Neural crest cell (in vitro differentiated cells): ENCODE measurements around the gene MKLN1. TPM values are rescaled to one million over a fixed set of nuclear protein-coding genes. Genes with fewer than 3 reads are reported as not detected.

Experiments used
- DNase-seq: peaks from one replicate; pipeline ENCODE4 v3.0.0; 2021; ENCODE audit warnings: low read depth, mixed read lengths, low spot score
- H3K27ac Mint-ChIP-seq: one replicate; pipeline ENCODE4 v1.8.0; 2021; ENCODE audit warnings: mild to moderate bottlenecking, mixed read lengths; ENCODE audit not compliant: unreplicated experiment
- H3K27me3 Mint-ChIP-seq: 2 replicates; pipeline ENCODE4 v1.8.0; 2021; ENCODE audit warnings: low read depth, mild to moderate bottlenecking, mixed read lengths
- H3K36me3 Mint-ChIP-seq: 2 replicates; pipeline ENCODE4 v1.8.0; 2021; ENCODE audit warnings: low read depth, mild to moderate bottlenecking, mixed read lengths
- H3K4me1 Mint-ChIP-seq: 2 replicates; pipeline ENCODE4 v1.8.0; 2021; ENCODE audit warnings: mixed read lengths
- H3K4me3 Mint-ChIP-seq: one replicate; pipeline ENCODE4 v1.8.0; 2021; ENCODE audit warnings: mild to moderate bottlenecking, mixed read lengths
- H3K9me3 Mint-ChIP-seq: 2 replicates; pipeline ENCODE4 v1.8.0; 2021; ENCODE audit warnings: mixed read lengths
- total RNA-seq: library from RNA; stranded (reverse); gene quantifications from 2 replicates; pipeline ENCODE4 v1.2.1, GENCODE V29; 2021
- TF ChIP-seq, protein P1 (sequence below): fragments of 200-600 bp; sonication (generic); conservative IDR thresholded peaks from 2 replicates; pipeline ENCODE4 v1.5.0; 2021; ENCODE audit warnings: antibody characterized with exemption, mild to moderate bottlenecking

MKLN1 gene
- total RNA-seq, 1 donor from 2014 or later: 45.7 TPM

DNA sequence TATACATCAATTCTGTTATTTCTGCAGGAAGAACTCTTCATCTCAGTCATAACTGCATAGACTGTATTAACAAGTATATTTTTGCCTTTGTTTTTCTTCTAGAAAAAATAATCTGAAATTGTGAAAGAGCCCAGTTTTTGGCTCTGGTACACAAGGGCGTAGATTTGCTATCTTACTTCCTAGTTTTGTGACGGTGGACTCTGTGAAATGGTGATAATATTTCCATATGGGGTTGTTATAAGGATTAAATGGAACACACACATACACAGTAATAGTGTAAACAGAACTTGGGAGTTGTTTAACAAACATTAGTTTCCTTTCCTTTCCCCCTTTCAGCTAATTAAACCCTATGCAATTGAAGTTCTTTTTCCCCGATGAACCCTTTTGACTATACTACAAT, 108.7 kb downstream of the MKLN1 start:
- Mint-ChIP-seq H3K9me3 (peaks cover 11% of the 10 kb centered on the region), H3K4me3 (no peak overlapping the region), H3K4me1 (no peaks in the 10 kb centered on the region), H3K27me3 (no peaks in the 10 kb centered on the region), H3K36me3 (peaks cover 42% of the 10 kb centered on the region), H3K27ac (no peak overlapping the region)
- TF ChIP-seq, protein P1, sequence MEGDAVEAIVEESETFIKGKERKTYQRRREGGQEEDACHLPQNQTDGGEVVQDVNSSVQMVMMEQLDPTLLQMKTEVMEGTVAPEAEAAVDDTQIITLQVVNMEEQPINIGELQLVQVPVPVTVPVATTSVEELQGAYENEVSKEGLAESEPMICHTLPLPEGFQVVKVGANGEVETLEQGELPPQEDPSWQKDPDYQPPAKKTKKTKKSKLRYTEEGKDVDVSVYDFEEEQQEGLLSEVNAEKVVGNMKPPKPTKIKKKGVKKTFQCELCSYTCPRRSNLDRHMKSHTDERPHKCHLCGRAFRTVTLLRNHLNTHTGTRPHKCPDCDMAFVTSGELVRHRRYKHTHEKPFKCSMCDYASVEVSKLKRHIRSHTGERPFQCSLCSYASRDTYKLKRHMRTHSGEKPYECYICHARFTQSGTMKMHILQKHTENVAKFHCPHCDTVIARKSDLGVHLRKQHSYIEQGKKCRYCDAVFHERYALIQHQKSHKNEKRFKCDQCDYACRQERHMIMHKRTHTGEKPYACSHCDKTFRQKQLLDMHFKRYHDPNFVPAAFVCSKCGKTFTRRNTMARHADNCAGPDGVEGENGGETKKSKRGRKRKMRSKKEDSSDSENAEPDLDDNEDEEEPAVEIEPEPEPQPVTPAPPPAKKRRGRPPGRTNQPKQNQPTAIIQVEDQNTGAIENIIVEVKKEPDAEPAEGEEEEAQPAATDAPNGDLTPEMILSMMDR: no peak
- no peak for DNase-seq

GRCh38 chr7:131438969-131439368, 111.3 kb downstream of the MKLN1 start:
- no peaks in the 10 kb centered on the region for H3K4me1 Mint-ChIP-seq
- peaks cover 15% of the 10 kb centered on the region for H3K9me3 Mint-ChIP-seq
- H3K36me3 Mint-ChIP-seq: peaks cover 47% of the 10 kb centered on the region
- no peak for DNase-seq
- TF ChIP-seq, protein P1: no peak
- H3K27ac Mint-ChIP-seq: no peak overlapping the region
- no peaks in the 10 kb centered on the region for H3K27me3 Mint-ChIP-seq
- no peak overlapping the region for H3K4me3 Mint-ChIP-seq

- TF ChIP-seq, protein P1: no peak
- Mint-ChIP-seq H3K36me3 (peaks cover 37% of the 10 kb centered on the region), H3K4me1 (no peaks in the 10 kb centered on the region), H3K4me3 (no peak overlapping the region), H3K27me3 (no peaks in the 10 kb centered on the region), H3K9me3 (peaks cover 15% of the 10 kb centered on the region), H3K27ac (no peak overlapping the region)
- no peak for DNase-seq
Measured at GRCh38 chr7:131443496-131443895, 115.8 kb downstream of the MKLN1 start.

DNA sequence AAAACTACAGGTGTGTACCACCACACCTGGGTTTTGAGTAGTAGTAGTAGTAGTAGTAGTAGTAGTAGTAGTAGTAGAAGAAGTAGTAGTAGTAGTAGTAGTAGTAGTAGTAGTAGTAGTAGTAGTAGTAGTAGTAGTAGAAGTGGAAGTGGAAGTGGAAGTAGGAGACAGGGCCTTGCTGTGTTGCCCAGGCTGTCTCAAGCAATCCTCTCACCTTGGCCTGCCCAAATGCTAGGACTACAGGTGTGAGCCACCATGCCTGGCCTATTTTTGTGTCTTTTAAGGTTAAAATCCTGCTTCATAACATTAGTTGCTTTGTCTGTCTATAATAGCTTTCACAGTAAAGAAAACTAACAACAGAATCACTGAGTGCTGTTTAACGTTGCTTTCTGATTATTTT, 117.0 kb downstream of the MKLN1 start:
- Mint-ChIP-seq H3K4me1 (no peaks in the 10 kb centered on the region), H3K27ac (no peak overlapping the region), H3K9me3 (peaks cover 15% of the 10 kb centered on the region), H3K27me3 (no peaks in the 10 kb centered on the region), H3K4me3 (no peak overlapping the region), H3K36me3 (peaks cover 36% of the 10 kb centered on the region)
- no peak for DNase-seq
- TF ChIP-seq, protein P1: no peak

DNA sequence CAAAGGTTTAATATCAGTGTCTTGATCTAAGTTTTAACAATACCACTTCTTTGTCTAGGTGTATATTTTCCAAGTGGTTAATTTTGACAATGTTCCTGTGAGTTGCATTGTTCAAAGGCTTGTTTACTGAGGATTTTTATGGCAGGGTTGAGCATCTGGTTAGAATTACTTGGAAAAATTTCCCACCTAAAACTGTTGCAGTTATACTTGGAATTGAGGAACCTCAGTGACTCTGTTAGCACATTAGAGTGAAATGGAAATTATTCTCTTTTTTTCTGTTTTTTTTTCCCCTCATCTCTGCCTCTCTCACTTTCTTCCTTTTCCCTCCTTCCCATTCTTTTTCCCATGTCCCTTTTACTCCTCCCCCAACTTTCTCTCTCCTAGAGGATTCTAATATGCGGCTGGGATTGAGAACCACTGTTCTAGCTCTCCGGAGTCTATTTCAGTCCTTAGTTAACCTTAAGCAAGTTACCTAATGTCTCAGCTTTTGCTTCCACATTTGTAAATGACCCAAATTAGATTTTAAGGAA, 121.8 kb downstream of the MKLN1 start:
- no peak for DNase-seq
- no peaks in the 10 kb centered on the region for H3K4me1 Mint-ChIP-seq
- peaks cover 16% of the 10 kb centered on the region for H3K36me3 Mint-ChIP-seq
- H3K27ac Mint-ChIP-seq: no peak overlapping the region
- H3K27me3 Mint-ChIP-seq: no peaks in the 10 kb centered on the region
- no peaks in the 10 kb centered on the region for H3K9me3 Mint-ChIP-seq
- TF ChIP-seq, protein P1: no peak
- H3K4me3 Mint-ChIP-seq: no peak overlapping the region
